K562 (cell line): Measurements from ENCODE around the gene COMTD1. TPM values are rescaled to one million over a fixed set of nuclear protein-coding genes. Genes with fewer than 3 reads are reported as not detected.
A peak's percentile ranks its signal among the peaks of the same experiment; 100 is the strongest.

Experiments
- ATAC-seq: fragments of 200-7000 bp; cut with Tn5 transposase; 3 replicates; pipeline ENCODE4 v1.9.1; 2020; ENCODE audit warnings: moderate library complexity
- BruUV-seq: library from RNA; stranded (reverse); fragments of 400-500 nt; replicated peaks from 2 replicates; lab custom pipeline; 2021; lab: Mats Ljungman, UMichigan
- CTCF ChIA-PET: fragments of 300-600 bp; formaldehyde crosslinking; extraction: SDS; loops from one replicate; lab custom pipeline; 2021; ENCODE audit warnings: low intra/inter-chr PET ratio; lab: Yijun Ruan, JAX
- POLR2A ChIA-PET: fragments of 300-600, 350-650 bp; sonication (Branson Sonifier 250); formaldehyde crosslinking; extraction: SDS; loops from one replicate; lab custom pipeline; 2021; ENCODE audit warnings: antibody characterized with exemption, inconsistent platforms; lab: Yijun Ruan, JAX
- DNase-seq, 4 experiments: peaks; one replicate each; pipeline versions ENCODE4 v3.0.0 to v3.0.0-alpha.2; 2011 to 2018; ENCODE audit warnings: low spot score in 3 of 4, mixed read lengths in 3 of 4; ENCODE audit errors: extremely low read depth in 1 of 4
- FAIRE-seq: peaks from 2 replicates; lab custom pipeline; 2011; peaks lifted over from hg19 to GRCh38; lab: Jason Lieb, UNC
- H2AFZ ChIP-seq: 2 replicates; pipeline ENCODE4 v1.6.0; 2011; ENCODE audit warnings: low read depth, low read length, control low read depth, inconsistent platforms
- H3K27ac ChIP-seq: fragments of 200-600 bp; 3 replicates; pipeline ENCODE4 v1.8.0; 2011; ENCODE audit warnings: low read depth, mild to moderate bottlenecking, control low read depth, inconsistent platforms, low read length, moderate library complexity, mixed read lengths; ENCODE audit errors: extremely low read depth
- H3K27me3 ChIP-seq, 2 experiments: fragments of 300-600 bp in 1 of 2; 2 replicates in 1 of 2; 3 replicates in 1 of 2; pipeline versions ENCODE4 v1.6.0 to v1.8.0; 2011; ENCODE audit warnings: inconsistent platforms in 2 of 2, low read length in 2 of 2, mild to moderate bottlenecking in 1 of 2, mixed read lengths in 1 of 2, moderate library complexity in 1 of 2; ENCODE audit not compliant: control insufficient read depth in 2 of 2, insufficient read depth in 2 of 2
- H3K36me3 ChIP-seq: fragments of 300-600 bp; 3 replicates; pipeline ENCODE4 v1.8.0; 2011; ENCODE audit warnings: mild to moderate bottlenecking, low read length, inconsistent platforms; ENCODE audit not compliant: control insufficient read depth, insufficient read depth
- H3K4me1 ChIP-seq, 2 experiments: fragments of 200-600 bp in 1 of 2; replicated peaks in 1 of 2; 2 replicates in 1 of 2; 3 replicates in 1 of 2; pipeline versions ENCODE4 v1.5.1 to v1.8.0; 2011; ENCODE audit warnings: inconsistent platforms in 2 of 2, low read length in 2 of 2, mild to moderate bottlenecking in 1 of 2, mixed read lengths in 1 of 2, moderate library complexity in 1 of 2; ENCODE audit not compliant: control insufficient read depth in 2 of 2, insufficient read depth in 2 of 2
- H3K4me2 ChIP-seq: 2 replicates; pipeline ENCODE4 v1.6.1; 2011; ENCODE audit warnings: low read length, control low read depth, inconsistent platforms, mixed read lengths; ENCODE audit not compliant: insufficient read depth
- H3K4me3 ChIP-seq: fragments of 200-600 bp; sonication (generic), shearing (Covaris generic); 2 replicates; pipeline ENCODE4 v1.5.1; 2016; ENCODE audit warnings: control low read depth, inconsistent platforms
- H3K79me2 ChIP-seq: fragments of 200-600 bp; 3 replicates; pipeline ENCODE4 v1.8.0; 2011; ENCODE audit warnings: low read length, inconsistent platforms; ENCODE audit not compliant: control insufficient read depth, insufficient read depth
- H3K9ac ChIP-seq, 2 experiments: 2 replicates each; pipeline versions ENCODE4 v1.6.0 to v1.6.1; 2011; ENCODE audit warnings: low read depth in 2 of 2, low read length in 2 of 2, control low read depth in 1 of 2, inconsistent platforms in 1 of 2, mild to moderate bottlenecking in 1 of 2, mixed read lengths in 1 of 2; ENCODE audit not compliant: insufficient read depth in 1 of 2
- H3K9me1 ChIP-seq: one replicate; pipeline ENCODE4 v1.6.0; 2011; ENCODE audit warnings: inconsistent platforms, mild to moderate bottlenecking, low read length, moderate library complexity; ENCODE audit not compliant: control insufficient read depth, insufficient read depth
- H3K9me3 ChIP-seq: replicated peaks from 2 replicates; pipeline ENCODE4 v1.5.1; 2011; ENCODE audit warnings: low read depth, low read length, inconsistent platforms; ENCODE audit not compliant: control insufficient read depth, insufficient read depth
- H4K20me1 ChIP-seq: replicated peaks from 2 replicates; pipeline ENCODE4 v1.6.1; 2011; ENCODE audit warnings: low read length, inconsistent platforms, mixed read lengths; ENCODE audit not compliant: control insufficient read depth, insufficient read depth
- MEIS2 ChIP-seq: fragments of 450-650 bp; IDR thresholded peaks from 2 replicates; pipeline ENCODE4 v1.6.1; 2014; ENCODE audit warnings: mild to moderate bottlenecking; ENCODE audit not compliant: partially characterized antibody
- MTA2 ChIP-seq: fragments of 450-650 bp; IDR thresholded peaks from 2 replicates; pipeline ENCODE4 v1.6.1; 2016; ENCODE audit warnings: low read depth
- PBX2 ChIP-seq, 2 experiments: IDR thresholded peaks in 1 of 2; conservative IDR thresholded peaks in 1 of 2; 2 replicates each; pipeline ENCODE4 v1.6.1; 2016; ENCODE audit warnings: low read depth in 2 of 2, mild to moderate bottlenecking in 1 of 2, missing compliant biosample characterization in 1 of 2, missing genetic modification characterization in 1 of 2, moderate library complexity in 1 of 2
- PKNOX1 ChIP-seq: fragments of 450-650 bp; IDR thresholded peaks from 2 replicates; pipeline ENCODE4 v1.6.1; 2016
- PREB ChIP-seq: sonication (generic); formaldehyde crosslinking; IDR thresholded peaks from 2 replicates; pipeline ENCODE4 v1.8.1; 2023; ENCODE audit warnings: mild to moderate bottlenecking, missing genetic modification reagents
- WGBS: fragments of 100-300 bp; shearing (Covaris generic); methylation state at CpG from one replicate; pipeline ENCODE4 v1.1.6; 2016; ENCODE audit warnings: low coverage, mixed read lengths; ENCODE audit not compliant: insufficient coverage; ENCODE audit errors: missing lambda C conversion rate; 5-methylcytosine and 5-hydroxymethylcytosine counted together
- in situ Hi-C: fragments of 300-500 bp; cut with MboI; formaldehyde crosslinking; loops from 4 replicates; pipeline ENCODE4 v1.15.0; 2018; ENCODE audit warnings: inconsistent platforms, mixed read lengths
- intact Hi-C: fragments of 100-400 bp; cut with micrococcal nuclease; formaldehyde crosslinking; loops from 2 replicates; pipeline ENCODE4 v1.14.2; 2022
- polyA plus RNA-seq, 8 experiments: library from polyadenylated mRNA; depleted of rRNA in 4 of 8; stranded (reverse) in 5 of 8; unstranded in 3 of 8; fragments of >200 nt; fragmentation: Nextera tagmentation in 2 of 8; fragmentation: Illumina TruSeq in 1 of 8; extraction: Ambion mirVana in 2 of 8; extraction: Trizol in 1 of 8; gene quantifications; 2 replicates each; pipeline versions ENCODE4 v1.2.1 to v1.2.3, GENCODE V29; 2011 to 2014; ENCODE audit warnings: inconsistent platforms in 1 of 8, missing spikeins in 1 of 8
- total RNA-seq, 7 experiments: library from RNA; depleted of rRNA in 6 of 7; stranded (reverse); fragments of >200 nt in 6 of 7; fragmentation: Illumina TruSeq in 2 of 7; extraction: Trizol in 2 of 7; gene quantifications; 2 replicates each; pipeline versions ENCODE4 v1.2.1 to v1.2.3, GENCODE V29; 2011 to 2021; ENCODE audit warnings: low replicate concordance in 1 of 7

Gene COMTD1
- total and polyA plus RNA-seq, 9 of the 15 experiments (the other 6 are each of a cell fraction or from before 2014, with no cell fraction given) = 0.41 to 112 (median 13.7) TPM

GRCh38 chr10:75283671-75284470 lies 48.1 kb upstream of the COMTD1 start:
- intact Hi-C loops (no loop called here), in situ Hi-C loops (no loop called here)
- BruUV-seq = no TSS peak
- TF ChIP-seq PBX2 (CRISPR knock-in tag; IDR thresholded peaks at IDR 0.05; ENCODE audit: low read depth) (no peak), PBX2 (tag; conservative IDR thresholded peaks at IDR 0.05; ENCODE audit: low read depth) (peak; percentile 93), PREB (CRISPR knock-in tag) (no peak), MTA2 (no peak), MEIS2 (peak; percentile 85), PKNOX1 (peak; percentile 87)
- Histone ChIP-seq H3K4me2 (peak overlapping the region; percentile 1; the same call in 1 of the 2 replicates), H4K20me1 (no peaks in the 10 kb centered on the region), H3K27me3 (peaks cover 28 to 50% of the 10 kb centered on the region in 2 experiments), H3K9me3 (0 out of 2 replicates have a peak, but pooled peaks cover 2% of the 10 kb centered on the region), H3K4me3 (no peak overlapping the region), H3K27ac (no peak overlapping the region), H3K9ac (no peak overlapping the region), H2AFZ (peak overlapping the region; percentile 69), H3K4me1 (no peaks in the 10 kb centered on the region), H3K79me2 (no peaks in the 10 kb centered on the region), H3K36me3 (no peaks in the 10 kb centered on the region), H3K9me1 (no peaks in the 10 kb centered on the region)
- peak; percentile 14; the same call in 2 of the 3 replicates for ATAC-seq
- 3% methylated on average over 10 of the region's 12 CpGs for WGBS
- ChIA-PET POLR2A (interaction anchor here (1.4 kb wide), 1 partner anchor 16 kb away, joined by 3 read pairs; no protein-coding TSS in a partner anchor), CTCF (no interaction called here)
- FAIRE-seq = peak; percentile 19
- DNase-seq = no peak
